ENCODE results near the gene TMEFF1. TPM values are rescaled to one million over a fixed set of nuclear protein-coding genes. Genes with fewer than 3 reads are reported as not detected.

The TMEFF1 gene
- polyA plus RNA-seq, 1 donor (not counting 4 experiments of a cell fraction or from before 2014, with no cell fraction given), result not detected

DNA sequence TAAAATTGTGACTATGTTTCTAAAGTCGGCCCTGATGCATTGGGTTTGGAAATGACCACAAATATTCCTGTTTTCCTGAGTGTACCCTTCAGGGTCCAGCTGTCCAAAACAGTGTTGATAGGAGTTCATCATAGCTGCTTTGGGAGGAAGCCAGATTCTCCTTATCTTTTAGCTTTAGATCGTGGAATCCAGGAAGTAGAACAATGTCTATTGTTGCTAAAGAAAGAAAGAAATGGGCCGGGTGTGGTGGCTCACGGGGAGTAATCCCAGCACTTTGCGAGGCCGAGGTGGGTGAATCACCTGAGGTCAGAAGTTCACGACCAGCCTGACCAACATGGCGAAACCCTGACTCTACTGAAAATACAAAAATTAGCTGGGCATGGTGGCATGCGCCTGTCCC lies 114.4 kb downstream of the TMEFF1 start:
- no peak overlapping the region for H2AFZ ChIP-seq (ENCODE audit: control insufficient read depth, low read length)
- H3K4me1 ChIP-seq (ENCODE audit: control insufficient read depth, extremely low read depth, insufficient read depth, low read length), result peaks cover 9% of the 10 kb centered on the region
- no peak for FAIRE-seq
- no peaks in the 10 kb centered on the region for H3K27me3 ChIP-seq (ENCODE audit: control insufficient read depth, extremely low read depth, insufficient read depth, low read length)
- no peaks in the 10 kb centered on the region for H3K9me3 ChIP-seq (ENCODE audit: control insufficient read depth, low read depth, low read length)
- no peak overlapping the region for H3K27ac ChIP-seq (ENCODE audit: control insufficient read depth, insufficient read depth, low read length)
- H3K4me2 ChIP-seq (ENCODE audit: control insufficient read depth, extremely low read depth, insufficient read depth, low read depth, low read length), result no peak overlapping the region
- no peak overlapping the region for H3K4me3 ChIP-seq (ENCODE audit: control insufficient read depth in 2 of 3, extremely low read depth in 1 of 3, insufficient read depth in 2 of 3, low read depth in 1 of 3, low read length in 3 of 3)
- no peaks in the 10 kb centered on the region for H4K20me1 ChIP-seq (ENCODE audit: control insufficient read depth, extremely low read depth, insufficient read depth, low read length)
- no peaks in the 10 kb centered on the region for H3K79me2 ChIP-seq (ENCODE audit: control insufficient read depth, insufficient read depth, low read length)
- no peak for TF ChIP-seq EZH2 (IDR thresholded peaks at IDR 0.05; ENCODE audit: low read length)
- TF ChIP-seq, protein P1, sequence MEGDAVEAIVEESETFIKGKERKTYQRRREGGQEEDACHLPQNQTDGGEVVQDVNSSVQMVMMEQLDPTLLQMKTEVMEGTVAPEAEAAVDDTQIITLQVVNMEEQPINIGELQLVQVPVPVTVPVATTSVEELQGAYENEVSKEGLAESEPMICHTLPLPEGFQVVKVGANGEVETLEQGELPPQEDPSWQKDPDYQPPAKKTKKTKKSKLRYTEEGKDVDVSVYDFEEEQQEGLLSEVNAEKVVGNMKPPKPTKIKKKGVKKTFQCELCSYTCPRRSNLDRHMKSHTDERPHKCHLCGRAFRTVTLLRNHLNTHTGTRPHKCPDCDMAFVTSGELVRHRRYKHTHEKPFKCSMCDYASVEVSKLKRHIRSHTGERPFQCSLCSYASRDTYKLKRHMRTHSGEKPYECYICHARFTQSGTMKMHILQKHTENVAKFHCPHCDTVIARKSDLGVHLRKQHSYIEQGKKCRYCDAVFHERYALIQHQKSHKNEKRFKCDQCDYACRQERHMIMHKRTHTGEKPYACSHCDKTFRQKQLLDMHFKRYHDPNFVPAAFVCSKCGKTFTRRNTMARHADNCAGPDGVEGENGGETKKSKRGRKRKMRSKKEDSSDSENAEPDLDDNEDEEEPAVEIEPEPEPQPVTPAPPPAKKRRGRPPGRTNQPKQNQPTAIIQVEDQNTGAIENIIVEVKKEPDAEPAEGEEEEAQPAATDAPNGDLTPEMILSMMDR (optimal IDR thresholded peaks at IDR 0.05 in 1 of 3, IDR thresholded peaks at IDR 0.05 in 1 of 3, conservative IDR thresholded peaks at IDR 0.05 in 1 of 3; ENCODE audit: extremely low read depth in 1 of 3, insufficient read depth in 2 of 3, low read length in 3 of 3), result no peak
- no peaks in the 10 kb centered on the region for H3K36me3 ChIP-seq (ENCODE audit: control insufficient read depth in 2 of 2, extremely low read depth in 1 of 2, insufficient read depth in 2 of 2, low read length in 2 of 2)
- no peak overlapping the region for H3K9ac ChIP-seq (ENCODE audit: control insufficient read depth, extremely low read depth, insufficient read depth, low read length)
- no peaks in the 10 kb centered on the region for H3K9me1 ChIP-seq (ENCODE audit: control insufficient read depth, extremely low read depth, insufficient read depth, low read length)
- no peak for DNase-seq (ENCODE audit: low read depth, low spot score)
- dilution Hi-C loops (cut with MboI; ENCODE audit: extremely low pct_ligation_motif_present, low sequenced_read_pairs), result loop anchor here (25.0 kb wide), 1 partner anchor 275 kb away; no protein-coding TSS in a partner anchor

DNA sequence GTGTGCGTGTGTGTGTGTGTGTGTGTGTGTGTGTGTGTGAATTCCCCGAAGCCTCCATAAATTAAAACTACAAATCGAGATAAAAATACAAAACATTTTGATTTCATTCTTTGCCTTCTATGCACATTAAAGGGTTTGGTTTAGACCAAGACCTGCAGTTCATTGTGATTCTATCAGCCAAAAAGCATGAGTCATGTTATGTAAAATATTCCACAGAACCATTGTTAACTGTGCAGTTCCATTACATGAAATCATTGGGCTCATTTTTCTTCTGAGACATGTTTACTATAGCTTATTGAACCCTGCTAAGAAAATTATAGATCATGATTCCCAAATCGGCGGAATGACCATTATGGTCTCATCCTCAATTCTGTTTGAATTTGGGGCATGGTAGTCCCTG lies 116.6 kb downstream of the TMEFF1 start:
- DNase-seq (ENCODE audit: low read depth, low spot score) (no peak), FAIRE-seq (peak; percentile 67)
- no peak overlapping the region for H3K4me3 ChIP-seq (ENCODE audit: control insufficient read depth in 2 of 3, extremely low read depth in 1 of 3, insufficient read depth in 2 of 3, low read depth in 1 of 3, low read length in 3 of 3)
- no peaks in the 10 kb centered on the region for H3K79me2 ChIP-seq (ENCODE audit: control insufficient read depth, insufficient read depth, low read length)
- TF ChIP-seq EZH2 (IDR thresholded peaks at IDR 0.05; ENCODE audit: low read length), result no peak
- TF ChIP-seq, protein P1 (optimal IDR thresholded peaks at IDR 0.05 in 1 of 3, IDR thresholded peaks at IDR 0.05 in 1 of 3, conservative IDR thresholded peaks at IDR 0.05 in 1 of 3; ENCODE audit: extremely low read depth in 1 of 3, insufficient read depth in 2 of 3, low read length in 3 of 3), result no peak
- no peak overlapping the region for H3K4me2 ChIP-seq (ENCODE audit: control insufficient read depth, extremely low read depth, insufficient read depth, low read depth, low read length)
- no peak overlapping the region for H2AFZ ChIP-seq (ENCODE audit: control insufficient read depth, low read length)
- no peak overlapping the region for H3K27ac ChIP-seq (ENCODE audit: control insufficient read depth, insufficient read depth, low read length)
- H3K9me3 ChIP-seq (ENCODE audit: control insufficient read depth, low read depth, low read length), result no peaks in the 10 kb centered on the region
- H3K4me1 ChIP-seq (ENCODE audit: control insufficient read depth, extremely low read depth, insufficient read depth, low read length), result peaks cover 9% of the 10 kb centered on the region
- dilution Hi-C loops (cut with MboI; ENCODE audit: extremely low pct_ligation_motif_present, low sequenced_read_pairs), result loop anchor here (25.0 kb wide), 1 partner anchor 277 kb away; no protein-coding TSS in a partner anchor
- no peaks in the 10 kb centered on the region for H3K27me3 ChIP-seq (ENCODE audit: control insufficient read depth, extremely low read depth, insufficient read depth, low read length)
- no peaks in the 10 kb centered on the region for H3K9me1 ChIP-seq (ENCODE audit: control insufficient read depth, extremely low read depth, insufficient read depth, low read length)
- H4K20me1 ChIP-seq (ENCODE audit: control insufficient read depth, extremely low read depth, insufficient read depth, low read length), result no peaks in the 10 kb centered on the region
- H3K36me3 ChIP-seq (ENCODE audit: control insufficient read depth in 2 of 2, extremely low read depth in 1 of 2, insufficient read depth in 2 of 2, low read length in 2 of 2), result no peaks in the 10 kb centered on the region
- H3K9ac ChIP-seq (ENCODE audit: control insufficient read depth, extremely low read depth, insufficient read depth, low read length), result no peak overlapping the region
